ENCODE measurements around the gene TSPAN8.

DNA sequence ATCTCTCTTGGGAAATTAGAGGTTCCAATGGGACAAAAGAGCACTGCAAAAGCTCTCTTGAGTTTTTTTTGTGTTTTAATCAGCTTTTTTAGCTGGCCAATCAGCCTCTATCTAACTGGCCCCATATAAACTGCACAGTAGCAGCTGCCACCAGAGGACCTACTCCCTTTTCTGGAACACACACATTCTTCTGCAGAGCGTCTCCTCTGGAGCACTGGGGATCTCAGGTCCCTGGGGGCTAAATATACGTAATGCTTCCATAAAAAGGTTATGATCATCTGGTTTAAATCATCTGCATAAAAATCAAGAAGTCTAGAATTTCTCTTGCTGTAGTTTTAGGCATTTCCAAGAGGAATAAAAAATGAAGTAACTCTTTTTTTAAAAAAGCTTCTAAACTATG is 32.3 kb downstream of the TSPAN8 start:
- TF ChIP-seq, protein P1, sequence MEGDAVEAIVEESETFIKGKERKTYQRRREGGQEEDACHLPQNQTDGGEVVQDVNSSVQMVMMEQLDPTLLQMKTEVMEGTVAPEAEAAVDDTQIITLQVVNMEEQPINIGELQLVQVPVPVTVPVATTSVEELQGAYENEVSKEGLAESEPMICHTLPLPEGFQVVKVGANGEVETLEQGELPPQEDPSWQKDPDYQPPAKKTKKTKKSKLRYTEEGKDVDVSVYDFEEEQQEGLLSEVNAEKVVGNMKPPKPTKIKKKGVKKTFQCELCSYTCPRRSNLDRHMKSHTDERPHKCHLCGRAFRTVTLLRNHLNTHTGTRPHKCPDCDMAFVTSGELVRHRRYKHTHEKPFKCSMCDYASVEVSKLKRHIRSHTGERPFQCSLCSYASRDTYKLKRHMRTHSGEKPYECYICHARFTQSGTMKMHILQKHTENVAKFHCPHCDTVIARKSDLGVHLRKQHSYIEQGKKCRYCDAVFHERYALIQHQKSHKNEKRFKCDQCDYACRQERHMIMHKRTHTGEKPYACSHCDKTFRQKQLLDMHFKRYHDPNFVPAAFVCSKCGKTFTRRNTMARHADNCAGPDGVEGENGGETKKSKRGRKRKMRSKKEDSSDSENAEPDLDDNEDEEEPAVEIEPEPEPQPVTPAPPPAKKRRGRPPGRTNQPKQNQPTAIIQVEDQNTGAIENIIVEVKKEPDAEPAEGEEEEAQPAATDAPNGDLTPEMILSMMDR (IDR thresholded peaks at IDR 0.05), result no peak
- no peak for TF ChIP-seq POLR2A (IDR thresholded peaks at IDR 0.05)

Data from heart left ventricle (tissue), 13 donors.